H1 (cell line): Measurements from ENCODE around the gene HTR6. TPM values are rescaled to one million over a fixed set of nuclear protein-coding genes. Genes with fewer than 3 reads are reported as not detected.

Source experiments
- JUN ChIP-seq: IDR thresholded peaks from 2 replicates; pipeline ENCODE4 v1.6.1; 2011; ENCODE audit warnings: low read depth, mild to moderate bottlenecking, improper control_type of control experiment, low read length
- polyA plus RNA-seq, 7 experiments: library from polyadenylated mRNA; depleted of rRNA in 3 of 7; stranded (reverse) in 5 of 7; unstranded in 2 of 7; fragments of >200 nt in 5 of 7; fragments of 200-250 nt in 2 of 7; gene quantifications; 1 replicate in 5 of 7; 2 replicates in 1 of 7; 4 replicates in 1 of 7; pipeline versions ENCODE4 v1.2.1 to v1.2.3, GENCODE V29; 2011 to 2013; ENCODE audit warnings: missing spikeins in 2 of 7, mixed read lengths in 2 of 7
- total RNA-seq: library from RNA; stranded (reverse); fragmentation: NEBNext Ultra II Directional; extraction: Animal tissue kit (Norgen Biotek cat#: 25700); gene quantifications from 2 replicates; pipeline ENCODE4 v1.2.1, GENCODE V29; 2021

The HTR6 gene
- total and polyA plus RNA-seq, 2 of the 8 experiments (the other 6 are each of a cell fraction or from before 2014, with no cell fraction given) = 0.76 to 0.95 TPM

DNA sequence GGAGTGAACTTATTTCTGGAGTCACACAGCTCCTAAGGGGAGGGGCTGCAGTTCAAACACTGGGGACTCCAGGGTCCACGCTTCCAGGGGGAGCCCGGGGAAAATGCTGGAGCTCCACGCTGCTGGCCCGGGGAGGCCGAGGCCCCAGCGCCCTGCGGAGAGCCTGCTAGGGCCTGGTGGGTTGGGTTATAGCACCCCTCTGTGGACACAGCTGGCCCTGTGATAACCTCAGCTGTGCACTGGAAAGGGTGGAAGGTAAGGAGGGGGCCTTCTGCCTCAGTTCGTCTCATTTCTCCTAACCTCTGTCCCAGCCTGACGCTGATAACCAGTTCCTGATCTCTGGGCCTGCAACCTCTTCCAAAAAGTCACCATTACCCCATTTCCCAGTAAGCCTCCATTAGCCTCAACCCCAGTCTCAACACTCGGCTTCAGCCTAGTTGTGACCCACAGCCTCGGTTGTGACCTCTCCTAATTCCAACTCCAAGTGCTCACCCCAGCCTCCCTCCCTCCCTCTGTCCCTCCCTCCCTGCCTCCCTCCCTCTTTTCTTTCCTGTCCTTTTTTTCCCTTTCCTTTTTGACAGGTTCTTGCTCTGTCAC lies 13.4 kb upstream of the HTR6 start (continued):
- no peak for TF ChIP-seq JUN
- TF ChIP-seq, all 59 proteins: peak for 2
